Bronchial smooth muscle cell (primary cell): Measurements from ENCODE around the gene ARR3. TPM values are rescaled to one million over a fixed set of nuclear protein-coding genes. Genes with fewer than 3 reads are reported as not detected.

Source experiments
- total RNA-seq: library from RNA; depleted of rRNA; stranded (reverse); fragments of >200 nt; gene quantifications from 2 replicates; pipeline ENCODE4 v1.2.1, GENCODE V29; 2014

The ARR3 gene
- total RNA-seq: not detected in 2 replicates

GRCh38 chrX:70268034-70268433 lies at the start of gene ARR3:
TSS of gene ARR3 (plus strand) at chrX:70268334. CDS start at chrX:70269386, 1,052 bp downstream.

GRCh38 chrX:70234355-70234754 lies 33.8 kb upstream of the ARR3 start, which contains the start of gene AWAT1:
TSS of gene AWAT1 (plus strand) at chrX:70234655. CDS start at chrX:70234696, 41 bp downstream.

DNA sequence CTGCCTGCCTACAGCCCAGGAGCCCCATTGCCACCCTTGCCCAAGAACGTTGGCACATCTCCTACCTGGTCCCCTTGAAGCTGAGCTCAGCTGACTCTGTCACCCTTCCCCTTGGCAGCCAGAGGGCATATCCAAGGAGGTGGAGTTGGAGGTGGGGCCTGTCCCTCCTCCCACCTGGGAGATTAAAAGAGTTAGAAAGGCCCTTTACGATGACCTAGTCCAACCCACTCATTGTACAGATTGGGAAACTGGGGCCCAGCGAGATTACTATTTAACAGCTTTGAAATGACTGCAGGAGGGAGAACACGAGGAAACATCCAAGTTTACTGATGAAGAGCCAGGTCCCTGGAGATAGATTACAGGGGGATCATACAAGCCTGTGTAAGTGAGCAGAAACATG lies 8.0 kb upstream of the ARR3 start, which contains the start of gene P2RY4:
Gene P2RY4 (minus strand): TSS at position 101 of the 400 bp plus-strand sequence. CDS start 580 bp downstream, outside the sequence.

GRCh38 chrX:70281951-70282350 lies 13.8 kb downstream of the ARR3 start, which contains the start of gene RAB41:
TSS of gene RAB41 (plus strand) at chrX:70282172. CDS start at chrX:70282218, 46 bp downstream.

DNA sequence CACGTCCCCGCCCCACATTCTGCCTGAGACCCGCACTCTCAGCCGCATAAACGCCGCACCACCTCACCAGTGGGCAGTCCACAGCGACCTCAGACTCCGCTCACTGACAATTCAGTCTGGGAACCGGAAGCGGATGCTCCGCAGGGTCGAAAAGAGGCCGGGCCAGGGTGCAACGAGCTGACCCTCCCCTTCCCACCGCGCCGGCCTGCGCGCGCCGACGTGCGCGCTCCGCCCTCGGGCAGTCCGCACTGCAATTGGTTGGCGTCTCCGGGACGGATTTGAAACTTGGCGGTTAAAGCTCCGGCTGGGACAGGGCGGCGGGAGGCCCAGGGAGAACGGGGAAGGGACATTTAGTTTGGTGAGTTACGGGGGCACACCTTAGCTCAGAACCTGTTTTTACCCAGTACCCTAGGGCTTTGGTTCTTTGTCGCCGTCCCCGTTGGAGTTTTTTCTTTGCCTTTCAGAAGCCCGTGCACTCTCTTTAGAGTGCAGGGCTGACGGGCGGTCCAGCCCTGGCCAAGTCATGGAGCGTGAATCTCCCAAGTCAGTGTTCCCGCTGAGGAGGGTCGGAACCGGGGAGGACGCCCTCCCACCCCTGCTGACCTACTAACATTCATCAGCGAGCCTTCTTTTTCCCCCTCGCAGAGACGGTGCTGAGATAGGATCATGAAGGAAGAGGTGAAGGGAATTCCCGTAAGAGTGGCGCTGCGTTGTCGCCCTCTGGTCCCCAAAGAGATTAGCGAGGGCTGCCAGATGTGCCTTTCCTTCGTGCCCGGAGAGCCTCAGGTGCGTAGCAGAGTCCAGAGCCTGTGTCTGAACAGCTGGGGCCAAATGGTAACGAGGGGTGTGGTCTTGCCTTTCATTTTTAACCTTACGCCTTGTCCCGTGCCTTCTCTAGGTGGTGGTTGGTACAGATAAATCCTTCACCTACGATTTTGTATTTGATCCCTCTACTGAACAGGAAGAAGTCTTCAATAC lies 21.9 kb downstream of the ARR3 start, which contains the start of the genes KIF4A and PDZD11:
Gene KIF4A (plus strand): TSS at position 312 of the 978 bp plus-strand sequence. CDS start 355 bp downstream, at position 667.
Gene PDZD11 (minus strand): TSS at position 135 of the 978 bp plus-strand sequence. CDS start 586 bp downstream, outside the sequence.

Other genes with a start within 250 kb of the ARR3 start
- not detected in 2 replicates for gene AWAT2, start 218.4 kb upstream of the ARR3 start, total RNA-seq
- not detected in 2 replicates for gene OTUD6A, start 205.9 kb upstream of the ARR3 start, total RNA-seq
- 96.1 and 143 TPM in 2 replicates for gene IGBP1, start 134.9 kb upstream of the ARR3 start, total RNA-seq
- gene DGAT2L6, start 90.9 kb upstream of the ARR3 start, total RNA-seq: not detected in 2 replicates
- not detected in 2 replicates for gene AWAT1, start 33.7 kb upstream of the ARR3 start, total RNA-seq
- gene P2RY4, start 8.1 kb upstream of the ARR3 start, total RNA-seq: under 0.01 TPM in 1 of 2 replicates, not detected in the other
- gene RAB41, start 13.8 kb downstream of the ARR3 start, total RNA-seq: not detected in 2 replicates
- gene PDZD11, start 21.6 kb downstream of the ARR3 start, total RNA-seq: 43.8 and 48.0 TPM in 2 replicates
- gene KIF4A, start 21.8 kb downstream of the ARR3 start, total RNA-seq: 0.86 and 2.2 TPM in 2 replicates
- not detected in 2 replicates for gene GDPD2, start 155.0 kb downstream of the ARR3 start, total RNA-seq
- gene DLG3, start 176.5 kb downstream of the ARR3 start, total RNA-seq: 18.8 and 30.7 TPM in 2 replicates